ENCODE measurements around the gene TTLL11.
"Not testable (repeated sequence)": the region's sequence is repeated elsewhere in the genome, so short reads cannot be mapped to it uniquely, and the experiment has no call there.

Gene TTLL11

DNA sequence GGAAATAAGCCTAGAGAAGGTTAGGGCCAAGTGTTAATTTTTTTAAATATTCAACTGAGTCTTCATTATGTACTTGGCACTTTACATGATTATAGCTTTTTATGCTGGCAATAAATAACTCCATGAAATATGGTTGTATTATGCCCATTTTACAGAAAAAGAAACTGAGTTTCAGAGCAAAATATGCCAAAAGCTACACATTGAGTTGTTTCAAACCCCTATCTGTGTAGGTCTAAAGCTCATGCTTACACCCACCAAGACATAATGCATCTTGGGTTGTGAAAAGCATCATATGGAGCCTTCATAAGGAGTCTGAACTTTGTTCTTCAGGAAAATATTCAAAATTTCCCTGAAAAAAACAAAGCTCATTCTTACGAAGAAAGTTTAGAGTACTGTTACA, 14.6 kb downstream of the TTLL11 start:
- TF ChIP-seq CTCF (IDR thresholded peaks at IDR 0.05) (no peak), ZFX (IDR thresholded peaks at IDR 0.05; ENCODE audit: borderline replicate concordance) (no peak)
- H3K27ac ChIP-seq = no peak overlapping the region

GRCh38 chr9:122076773-122077172, 16.3 kb downstream of the TTLL11 start:
- no peak overlapping the region for H3K27ac ChIP-seq
- TF ChIP-seq ZFX (IDR thresholded peaks at IDR 0.05; ENCODE audit: borderline replicate concordance) (no peak), CTCF (IDR thresholded peaks at IDR 0.05) (no peak)

DNA sequence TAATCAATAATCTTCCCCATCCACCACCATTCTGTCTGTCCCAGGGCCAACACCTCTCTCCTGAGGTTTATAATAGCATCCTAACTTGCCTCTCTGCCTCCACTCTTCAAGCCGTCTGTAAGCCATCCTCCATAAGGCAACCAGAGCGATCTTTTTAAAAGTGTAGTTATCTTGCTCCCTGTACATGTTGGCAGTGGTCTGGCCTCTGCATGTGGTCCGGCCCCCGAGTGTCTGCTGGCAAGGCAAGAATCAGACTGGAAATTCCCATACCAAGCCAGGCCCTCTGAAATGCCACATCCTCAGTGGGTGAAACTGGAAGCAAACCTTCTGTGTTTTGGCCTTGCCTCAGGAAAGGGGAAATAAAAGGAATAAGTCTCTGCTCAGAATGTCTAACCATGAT, 17.0 kb downstream of the TTLL11 start:
- H3K27ac ChIP-seq = no peak overlapping the region
- TF ChIP-seq ZFX (IDR thresholded peaks at IDR 0.05; ENCODE audit: borderline replicate concordance) (no peak), CTCF (IDR thresholded peaks at IDR 0.05) (no peak)

DNA sequence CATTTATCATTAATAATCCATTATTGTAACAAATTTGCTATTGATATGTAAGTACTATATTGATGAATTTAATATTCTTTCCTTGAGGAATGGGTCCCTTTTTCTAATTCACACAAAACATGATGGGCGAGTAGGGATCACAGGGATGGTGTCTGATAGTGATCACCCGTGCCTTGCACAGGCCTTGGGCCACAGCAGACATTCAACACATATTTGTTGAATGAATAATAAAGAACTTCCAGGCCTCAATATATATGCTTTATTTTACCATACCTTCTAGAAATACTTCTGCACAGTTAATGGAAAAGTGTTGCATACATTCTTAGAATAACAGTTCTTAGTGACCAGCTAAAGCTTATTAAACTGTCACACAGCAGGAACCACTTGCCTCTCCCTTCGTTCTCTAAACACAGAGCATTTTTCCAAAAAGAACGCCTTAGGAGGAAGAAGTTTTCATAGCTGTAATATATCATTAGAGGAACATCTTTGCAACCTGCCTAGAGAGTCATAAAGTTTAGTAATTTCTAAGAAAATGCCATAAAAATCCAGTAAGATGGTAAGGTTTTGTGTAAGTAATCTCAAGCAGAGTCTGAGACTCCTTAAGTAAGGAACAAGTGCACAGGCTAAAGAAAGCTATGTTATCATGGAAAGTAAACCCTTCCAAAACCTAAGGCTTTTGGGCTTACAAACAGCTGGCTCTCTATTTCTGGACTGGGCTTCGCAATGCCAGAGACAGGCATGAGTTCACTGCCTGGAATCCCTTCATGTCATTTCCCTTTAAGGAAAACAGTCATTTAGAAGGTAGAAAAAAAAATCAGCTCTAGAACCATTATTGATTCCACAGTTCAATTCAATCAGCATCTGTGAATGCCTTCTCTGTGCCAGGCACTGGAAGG, 17.7 kb downstream of the TTLL11 start:
- TF ChIP-seq ZFX (IDR thresholded peaks at IDR 0.05; ENCODE audit: borderline replicate concordance) = no peak
- TF ChIP-seq CTCF (IDR thresholded peaks at IDR 0.05) = no peak
- H3K27ac ChIP-seq = no peak overlapping the region

- H3K27ac ChIP-seq = no peak overlapping the region
- TF ChIP-seq ZFX (IDR thresholded peaks at IDR 0.05; ENCODE audit: borderline replicate concordance) = no peak
- TF ChIP-seq CTCF (IDR thresholded peaks at IDR 0.05) = no peak
These were observed 21.4 kb downstream of the TTLL11 start for GRCh38 chr9:122071715-122072114.

GRCh38 chr9:122070728-122071515, 22.2 kb downstream of the TTLL11 start:
- no peak for TF ChIP-seq ZFX (IDR thresholded peaks at IDR 0.05; ENCODE audit: borderline replicate concordance)
- no peak for TF ChIP-seq CTCF (IDR thresholded peaks at IDR 0.05)
- no peak overlapping the region for H3K27ac ChIP-seq

DNA sequence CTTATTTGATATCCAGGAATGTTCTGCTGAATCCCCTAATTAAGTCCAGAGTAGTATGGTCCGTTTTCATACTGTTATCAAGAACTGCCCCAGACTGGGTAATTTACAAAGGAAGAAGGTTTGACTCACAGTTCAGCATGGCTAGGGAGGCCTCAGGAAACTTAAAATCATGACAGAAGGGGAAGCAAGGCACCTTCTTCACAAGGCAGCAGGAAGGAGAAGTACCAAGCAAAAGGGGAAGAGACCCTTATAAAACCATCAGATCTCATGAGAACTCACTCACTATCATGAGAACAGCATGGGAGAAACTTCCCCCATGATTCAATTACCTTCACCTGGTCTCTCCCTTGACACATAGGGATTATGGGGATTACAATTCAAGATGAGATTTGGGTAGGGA, 26.4 kb downstream of the TTLL11 start:
- not testable (repeated sequence) for H3K27ac ChIP-seq

Measured in 22Rv1 (cell line).